Endodermal cell (in vitro differentiated cells): Measurements from ENCODE around the gene HSPG2. TPM values are rescaled to one million over a fixed set of nuclear protein-coding genes. Genes with fewer than 3 reads are reported as not detected.
A peak's percentile ranks its signal among the peaks of the same experiment; 100 is the strongest.

Source experiments
- DNase-seq: peaks from one replicate; pipeline ENCODE4 v3.0.0-alpha.2; 2017
- H3K27ac ChIP-seq: 2 replicates; pipeline ENCODE4 v1.5.1; 2013; ENCODE audit warnings: mild to moderate bottlenecking, low read depth, low read length, moderate library complexity
- H3K27me3 ChIP-seq: 2 replicates; pipeline ENCODE4 v1.6.1; 2013; ENCODE audit warnings: mild to moderate bottlenecking, low read length, moderate library complexity; ENCODE audit not compliant: insufficient read depth, control insufficient read depth, poor library complexity, severe bottlenecking
- H3K36me3 ChIP-seq: 2 replicates; pipeline ENCODE4 v1.7.0; 2013; ENCODE audit warnings: mild to moderate bottlenecking, low read length, moderate library complexity; ENCODE audit not compliant: control insufficient read depth, insufficient read depth
- H3K4me1 ChIP-seq: one replicate; pipeline ENCODE4 v1.7.0; 2013; ENCODE audit warnings: low read length; ENCODE audit not compliant: control insufficient read depth, insufficient read depth
- H3K4me3 ChIP-seq: 2 replicates; pipeline ENCODE4 v1.5.1; 2013; ENCODE audit warnings: mild to moderate bottlenecking, low read length, moderate library complexity
- H3K9ac ChIP-seq: 2 replicates; pipeline ENCODE4 v1.6.1; 2013; ENCODE audit warnings: mild to moderate bottlenecking, low read length, moderate library complexity; ENCODE audit not compliant: poor library complexity, severe bottlenecking; ENCODE audit errors: extremely low read depth
- H3K9me3 ChIP-seq: 2 replicates; pipeline ENCODE4 v1.6.1; 2013; ENCODE audit warnings: mild to moderate bottlenecking, low read length, moderate library complexity; ENCODE audit not compliant: control insufficient read depth
- H3K27ac Mint-ChIP-seq: 2 replicates; pipeline ENCODE4 v1.8.0; 2020; ENCODE audit warnings: mixed read lengths
- H3K27me3 Mint-ChIP-seq: 2 replicates; pipeline ENCODE4 v1.8.0; 2021; ENCODE audit warnings: mild to moderate bottlenecking, mixed read lengths; ENCODE audit not compliant: insufficient read depth
- H3K36me3 Mint-ChIP-seq: 2 replicates; pipeline ENCODE4 v1.8.0; 2020; ENCODE audit warnings: low read depth, mixed read lengths
- H3K4me1 Mint-ChIP-seq: 2 replicates; pipeline ENCODE4 v1.8.0; 2020; ENCODE audit warnings: mixed read lengths
- H3K4me3 Mint-ChIP-seq: 2 replicates; pipeline ENCODE4 v1.8.0; 2020; ENCODE audit warnings: mild to moderate bottlenecking, moderate library complexity, mixed read lengths
- H3K9me3 Mint-ChIP-seq: 2 replicates; pipeline ENCODE4 v1.8.0; 2020; ENCODE audit warnings: mild to moderate bottlenecking, mixed read lengths
- WGBS, 2 experiments: methylation state at CpG; one replicate each; pipeline versions ENCODE4 v1.1.5 to v1.1.7; 2013; ENCODE audit warnings: missing lambda C conversion rate in 2 of 2, mixed read lengths in 1 of 2; ENCODE audit not compliant: insufficient coverage in 1 of 2, insufficient read length in 1 of 2; 5-methylcytosine and 5-hydroxymethylcytosine counted together
- total RNA-seq, 2 donors: library from RNA; stranded (reverse); fragmentation: NEBNext Ultra II Directional in 1 of 2; extraction: Animal tissue kit (Norgen Biotek cat#: 25700) in 1 of 2; gene quantifications; 2 replicates in 1 of 2; 3 replicates in 1 of 2; pipeline ENCODE4 v1.2.1, GENCODE V29; 2021
- TF ChIP-seq, protein P1 (sequence below): fragments of 200-600 bp; sonication (generic); conservative IDR thresholded peaks from 2 replicates; pipeline ENCODE4 v1.5.0; 2021; ENCODE audit warnings: antibody characterized with exemption, mild to moderate bottlenecking

The HSPG2 gene
- total RNA-seq, 2 donors from 2014 or later = 222 to 227 TPM

DNA sequence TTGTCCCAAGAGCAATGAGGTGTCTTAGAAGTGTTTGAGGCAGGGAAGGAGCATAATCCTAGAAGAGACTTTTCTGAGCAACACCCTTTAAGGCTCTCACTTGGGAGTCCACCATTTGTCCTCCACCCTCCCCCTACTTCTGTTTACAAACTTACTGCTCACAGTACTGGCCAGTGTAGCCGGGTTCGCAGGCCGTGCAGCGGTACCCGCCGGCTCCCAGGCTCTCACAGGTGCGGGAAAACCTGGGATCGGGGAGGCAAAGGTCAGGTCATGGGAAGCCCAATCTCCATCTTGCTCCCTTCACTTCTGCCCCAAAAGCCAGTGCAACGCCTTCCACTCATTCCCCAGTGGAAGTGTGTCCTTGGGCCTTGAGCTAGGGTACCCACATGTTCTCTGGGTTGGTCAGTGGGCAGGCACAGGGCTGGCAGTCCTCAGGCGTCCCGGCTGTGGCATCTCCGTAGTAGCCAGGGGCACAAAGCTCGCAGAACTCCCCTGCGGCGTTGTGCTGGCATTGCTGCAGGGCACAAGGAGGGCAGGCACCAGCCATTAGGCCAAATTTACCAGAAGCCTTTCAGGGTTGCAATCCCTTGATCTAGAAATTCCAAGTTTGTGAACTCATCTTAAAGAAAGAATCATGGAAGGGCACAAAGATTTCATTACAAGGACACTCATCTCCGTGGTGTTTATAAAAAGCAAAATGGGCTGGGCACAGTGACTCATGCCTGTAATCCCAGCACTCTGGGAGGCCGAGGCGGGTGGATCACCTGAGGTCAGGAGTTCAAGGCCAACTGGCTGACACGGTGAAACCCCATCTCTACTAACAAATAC lies 75.3 kb downstream of the HSPG2 start:
- no peak overlapping the region for H3K27ac Mint-ChIP-seq
- no peak overlapping the region for H3K4me3 Mint-ChIP-seq
- peaks cover 10% of the 10 kb centered on the region for H3K4me1 Mint-ChIP-seq
- H3K27me3 Mint-ChIP-seq = no peaks in the 10 kb centered on the region
- peaks cover 86% of the 10 kb centered on the region for H3K36me3 ChIP-seq
- TF ChIP-seq, protein P1, sequence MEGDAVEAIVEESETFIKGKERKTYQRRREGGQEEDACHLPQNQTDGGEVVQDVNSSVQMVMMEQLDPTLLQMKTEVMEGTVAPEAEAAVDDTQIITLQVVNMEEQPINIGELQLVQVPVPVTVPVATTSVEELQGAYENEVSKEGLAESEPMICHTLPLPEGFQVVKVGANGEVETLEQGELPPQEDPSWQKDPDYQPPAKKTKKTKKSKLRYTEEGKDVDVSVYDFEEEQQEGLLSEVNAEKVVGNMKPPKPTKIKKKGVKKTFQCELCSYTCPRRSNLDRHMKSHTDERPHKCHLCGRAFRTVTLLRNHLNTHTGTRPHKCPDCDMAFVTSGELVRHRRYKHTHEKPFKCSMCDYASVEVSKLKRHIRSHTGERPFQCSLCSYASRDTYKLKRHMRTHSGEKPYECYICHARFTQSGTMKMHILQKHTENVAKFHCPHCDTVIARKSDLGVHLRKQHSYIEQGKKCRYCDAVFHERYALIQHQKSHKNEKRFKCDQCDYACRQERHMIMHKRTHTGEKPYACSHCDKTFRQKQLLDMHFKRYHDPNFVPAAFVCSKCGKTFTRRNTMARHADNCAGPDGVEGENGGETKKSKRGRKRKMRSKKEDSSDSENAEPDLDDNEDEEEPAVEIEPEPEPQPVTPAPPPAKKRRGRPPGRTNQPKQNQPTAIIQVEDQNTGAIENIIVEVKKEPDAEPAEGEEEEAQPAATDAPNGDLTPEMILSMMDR = no peak
- no peak overlapping the region for H3K27ac ChIP-seq
- peaks cover 3% of the 10 kb centered on the region for H3K4me1 ChIP-seq
- 88 to 94% methylated on average over 18 of the region's 19 CpGs for WGBS, 2 experiments
- peaks cover 16% of the 10 kb centered on the region for H3K9me3 ChIP-seq
- H3K9me3 Mint-ChIP-seq = peaks cover 8% of the 10 kb centered on the region
- no peak overlapping the region for H3K9ac ChIP-seq
- no peaks in the 10 kb centered on the region for H3K27me3 ChIP-seq
- DNase-seq = no peak
- H3K4me3 ChIP-seq = no peak overlapping the region
- H3K36me3 Mint-ChIP-seq = peaks cover 68% of the 10 kb centered on the region

DNA sequence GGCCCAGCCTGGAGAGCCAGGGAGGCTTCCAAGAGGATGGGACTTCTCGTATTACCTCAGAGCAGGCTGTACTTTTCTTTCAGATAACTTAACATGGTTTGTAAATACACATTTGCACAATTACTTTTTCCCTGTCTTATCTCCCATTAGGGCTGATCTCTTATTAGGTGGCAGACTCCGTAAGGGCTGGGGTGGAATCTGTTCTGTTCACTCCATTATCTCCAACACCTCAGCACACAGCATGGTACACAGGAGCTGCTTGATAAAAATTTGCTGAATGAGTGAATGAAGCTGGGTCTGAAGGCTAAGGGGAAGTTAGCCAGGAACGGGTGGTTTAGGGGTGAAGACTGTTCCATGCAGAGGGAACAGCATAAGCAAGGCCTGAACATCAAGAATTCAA lies 76.1 kb downstream of the HSPG2 start:
- Mint-ChIP-seq H3K4me3 (no peak overlapping the region), H3K36me3 (peaks cover 74% of the 10 kb centered on the region), H3K4me1 (peaks cover 2% of the 10 kb centered on the region), H3K27ac (peak overlapping the region; percentile 25), H3K27me3 (no peaks in the 10 kb centered on the region), H3K9me3 (peaks cover 8% of the 10 kb centered on the region)
- H3K27me3 ChIP-seq = no peaks in the 10 kb centered on the region
- H3K9ac ChIP-seq = no peak overlapping the region
- H3K27ac ChIP-seq = no peak overlapping the region
- H3K4me3 ChIP-seq = no peak overlapping the region
- no peak for DNase-seq
- H3K4me1 ChIP-seq = no peaks in the 10 kb centered on the region
- H3K36me3 ChIP-seq = peaks cover 89% of the 10 kb centered on the region
- peaks cover 16% of the 10 kb centered on the region for H3K9me3 ChIP-seq
- 95 to 100% methylated on average over 2 to 3 of the region's 3 CpGs for WGBS, 2 experiments
- TF ChIP-seq, protein P1 = no peak

DNA sequence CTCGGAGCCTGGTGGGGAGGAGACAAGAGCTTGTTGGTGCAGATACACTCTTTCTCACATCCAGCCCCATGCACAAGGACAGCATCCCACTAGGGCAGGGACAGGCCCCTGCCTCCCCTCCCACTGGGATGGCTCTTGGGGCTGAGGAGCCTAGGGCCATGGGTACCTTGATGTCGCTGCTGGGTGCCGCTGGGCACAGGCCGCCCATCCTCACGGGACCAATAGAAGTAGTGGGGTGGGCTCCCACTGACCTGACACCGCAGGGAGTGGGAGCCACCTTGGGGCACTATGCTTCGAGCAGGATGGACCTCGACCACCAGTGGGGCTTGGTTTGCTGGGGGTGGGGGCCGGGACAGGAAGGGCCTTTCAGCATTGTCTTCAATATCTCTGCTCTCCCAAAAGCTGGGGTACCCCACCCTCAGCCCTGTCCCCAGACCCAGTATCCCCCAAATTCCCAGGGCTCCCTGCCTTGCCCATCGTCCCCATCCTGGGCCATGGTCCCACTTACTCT lies 77.4 kb downstream of the HSPG2 start:
- Histone ChIP-seq H3K4me3 (no peak overlapping the region), H3K9me3 (peaks cover 16% of the 10 kb centered on the region), H3K36me3 (peaks cover 86% of the 10 kb centered on the region), H3K9ac (no peak overlapping the region), H3K27me3 (no peaks in the 10 kb centered on the region), H3K4me1 (no peaks in the 10 kb centered on the region), H3K27ac (no peak overlapping the region)
- no peaks in the 10 kb centered on the region for H3K27me3 Mint-ChIP-seq
- peaks cover 70% of the 10 kb centered on the region for H3K36me3 Mint-ChIP-seq
- TF ChIP-seq, protein P1 = no peak
- no peak overlapping the region for H3K27ac Mint-ChIP-seq
- DNase-seq = no peak
- H3K4me1 Mint-ChIP-seq = no peaks in the 10 kb centered on the region
- no peak overlapping the region for H3K4me3 Mint-ChIP-seq
- peaks cover 8% of the 10 kb centered on the region for H3K9me3 Mint-ChIP-seq
- 96 to 100% methylated on average over 2 to 10 of the region's 10 CpGs for WGBS, 2 experiments
